T-cell (primary cell): Measurements from ENCODE around the gene NEGR1. TPM values are rescaled to one million over a fixed set of nuclear protein-coding genes. Genes with fewer than 3 reads are reported as not detected.

Experiments
- ATAC-seq, 4 experiments: fragments of 200-7000 bp in 3 of 4; fragments of 150-1000 bp in 1 of 4; cut with Tn5 transposase; replicated peaks in 1 of 4; 1 replicate in 3 of 4; 2 replicates in 1 of 4; pipeline ENCODE4 v1.10.0; 2021; ENCODE audit warnings: moderate library complexity in 3 of 4, mild to moderate bottlenecking in 2 of 4, moderate number of reproducible peaks in 1 of 4
- CTCF ChIA-PET, 2 donors: fragments of 300-600 bp; sonication (Branson Sonifier 250); formaldehyde crosslinking; loops; one replicate each; lab custom pipeline; 2022; ENCODE audit warnings: antibody characterized with exemption in 2 of 2; lab: Charles Lee
- POLR2A ChIA-PET, 2 donors: fragments of 300-600 bp; sonication (Branson Sonifier 250); formaldehyde crosslinking; loops; one replicate each; lab custom pipeline; 2022; ENCODE audit warnings: antibody characterized with exemption in 2 of 2; lab: Charles Lee
- DNase-seq, 35 experiments: peaks; one replicate each; pipeline versions ENCODE4 v3.0.0 to v3.0.0-alpha.2; 2013 to 2023
- H3K27ac ChIP-seq: one replicate; pipeline ENCODE4 v1.5.1; 2013; ENCODE audit warnings: low read length
- H3K27me3 ChIP-seq, 2 experiments: replicated peaks in 1 of 2; 1 replicate in 1 of 2; 2 replicates in 1 of 2; pipeline versions ENCODE4 v1.6.1 to v1.7.0; 2013; ENCODE audit warnings: low read length in 1 of 2, mixed read lengths in 1 of 2; ENCODE audit not compliant: control insufficient read depth in 2 of 2, insufficient read depth in 2 of 2; ENCODE audit errors: extremely low read depth in 1 of 2
- H3K36me3 ChIP-seq, 2 donors: 1 replicate in 1 of 2; 2 replicates in 1 of 2; pipeline versions ENCODE4 v1.6.1 to v1.7.0; 2013; ENCODE audit warnings: low read length in 1 of 2; ENCODE audit not compliant: control insufficient read depth in 2 of 2, insufficient read depth in 1 of 2; ENCODE audit errors: extremely low read depth in 1 of 2
- H3K4me1 ChIP-seq, 2 experiments: 1 replicate in 1 of 2; 2 replicates in 1 of 2; pipeline versions ENCODE4 v1.6.1 to v1.7.0; 2013; ENCODE audit warnings: low read length in 2 of 2, mixed read lengths in 1 of 2; ENCODE audit not compliant: insufficient read depth in 2 of 2, control insufficient read depth in 1 of 2; ENCODE audit errors: extremely low read depth in 1 of 2
- H3K4me3 ChIP-seq, 2 donors: 1 replicate in 1 of 2; 2 replicates in 1 of 2; pipeline versions ENCODE4 v1.5.1 to v1.7.0; 2013; ENCODE audit warnings: mild to moderate bottlenecking in 2 of 2, low read length in 1 of 2, moderate library complexity in 1 of 2; ENCODE audit not compliant: control insufficient read depth in 1 of 2; ENCODE audit errors: extremely low read depth in 1 of 2
- H3K9me3 ChIP-seq: 2 replicates; pipeline ENCODE4 v1.7.0; 2013
- H3K27ac Mint-ChIP-seq, 2 donors: one replicate each; pipeline ENCODE4 v1.8.0; 2020 to 2021; ENCODE audit warnings: mild to moderate bottlenecking in 2 of 2, mixed read lengths in 2 of 2
- H3K27me3 Mint-ChIP-seq, 2 donors: one replicate each; pipeline ENCODE4 v1.8.0; 2021 to 2022; ENCODE audit warnings: mixed read lengths in 2 of 2
- H3K36me3 Mint-ChIP-seq: one replicate; pipeline ENCODE4 v1.8.0; 2021; ENCODE audit warnings: mixed read lengths
- H3K4me1 Mint-ChIP-seq, 3 donors: one replicate each; pipeline ENCODE4 v1.8.0; 2020 to 2022; ENCODE audit warnings: mixed read lengths in 3 of 3, mild to moderate bottlenecking in 1 of 3
- H3K4me3 Mint-ChIP-seq, 3 donors: one replicate each; pipeline ENCODE4 v1.8.0; 2020 to 2022; ENCODE audit warnings: mild to moderate bottlenecking in 3 of 3, mixed read lengths in 3 of 3, moderate library complexity in 3 of 3
- H3K9me3 Mint-ChIP-seq, 3 donors: one replicate each; pipeline ENCODE4 v1.8.0; 2020 to 2022; ENCODE audit warnings: mixed read lengths in 3 of 3
- WGBS: methylation state at CpG from one replicate; pipeline ENCODE4 v1.1.5; 2013; ENCODE audit warnings: missing lambda C conversion rate; ENCODE audit not compliant: insufficient coverage; 5-methylcytosine and 5-hydroxymethylcytosine counted together
- total RNA-seq, 35 experiments: library from RNA in 6 of 35; stranded (reverse) in 6 of 35; fragments of 120-200 nt in 1 of 35; gene quantifications; one replicate each; pipeline versions ENCODE4 v1.2.1 to v1.2.4 and lab custom pipeline; 2013 to 2026

Gene NEGR1
- total RNA-seq, 5 donors from 2014 or later (not counting 1 experiment from before 2014, with no cell fraction given) = 0.05 to 0.26 (median 0.14) TPM; not detected in 1

DNA sequence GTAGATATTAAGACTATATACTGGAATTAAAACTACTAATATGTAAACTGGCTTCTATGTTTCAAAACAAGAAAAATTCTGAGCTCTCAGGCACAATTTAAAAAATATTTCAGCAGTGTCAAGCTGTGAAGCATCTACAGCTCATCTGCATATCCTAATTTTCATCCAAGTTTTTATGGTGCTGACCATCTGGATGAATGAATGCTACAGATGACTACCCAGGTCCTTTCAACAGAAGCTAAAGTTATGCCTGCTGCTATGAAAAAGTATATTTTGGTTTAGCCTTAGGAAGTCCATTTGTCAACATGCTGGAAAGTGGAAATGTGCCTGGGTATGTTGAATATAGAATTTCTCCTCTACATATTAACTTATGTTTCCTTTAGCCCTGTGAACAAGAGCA is 206.9 kb downstream of the NEGR1 start:
- H3K27ac Mint-ChIP-seq = no peak overlapping the region
- CTCF ChIA-PET = no interaction called here
- H3K4me1 ChIP-seq = no peaks in the 10 kb centered on the region
- H3K36me3 ChIP-seq = no peaks in the 10 kb centered on the region
- H3K4me3 ChIP-seq = no peak overlapping the region
- no peaks in the 10 kb centered on the region for H3K27me3 ChIP-seq
- no peaks in the 10 kb centered on the region for H3K9me3 ChIP-seq
- H3K4me3 Mint-ChIP-seq = no peak overlapping the region
- DNase-seq (no peak), ATAC-seq (no peak)
- H3K27ac ChIP-seq = no peak overlapping the region
- no peaks in the 10 kb centered on the region for H3K36me3 Mint-ChIP-seq
- POLR2A ChIA-PET = no interaction called here
- H3K27me3 Mint-ChIP-seq = no peaks in the 10 kb centered on the region
- peaks cover 0 to 10% (median 0%) of the 10 kb centered on the region in 3 donors for H3K9me3 Mint-ChIP-seq
- no peaks in the 10 kb centered on the region for H3K4me1 Mint-ChIP-seq

DNA sequence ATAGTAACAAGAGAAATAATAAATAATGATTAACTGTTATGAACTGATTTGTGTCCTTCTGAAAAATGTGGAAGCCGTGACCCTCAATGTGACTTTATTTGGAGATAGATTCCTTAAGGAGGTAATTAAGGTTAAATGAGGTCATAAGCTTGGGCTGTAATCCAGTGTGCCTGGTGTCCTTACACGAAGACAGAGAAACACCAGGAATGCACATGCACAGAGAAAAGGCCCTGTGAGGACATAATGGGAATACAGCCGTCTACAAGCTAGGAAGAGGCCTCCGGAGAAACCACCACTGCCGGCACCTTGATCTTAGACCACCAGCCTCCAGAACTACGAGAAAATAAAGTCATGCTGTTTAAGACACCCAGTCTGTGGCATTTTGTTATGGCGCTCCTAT is 215.9 kb downstream of the NEGR1 start:
- no peak overlapping the region for H3K4me3 Mint-ChIP-seq

DNA sequence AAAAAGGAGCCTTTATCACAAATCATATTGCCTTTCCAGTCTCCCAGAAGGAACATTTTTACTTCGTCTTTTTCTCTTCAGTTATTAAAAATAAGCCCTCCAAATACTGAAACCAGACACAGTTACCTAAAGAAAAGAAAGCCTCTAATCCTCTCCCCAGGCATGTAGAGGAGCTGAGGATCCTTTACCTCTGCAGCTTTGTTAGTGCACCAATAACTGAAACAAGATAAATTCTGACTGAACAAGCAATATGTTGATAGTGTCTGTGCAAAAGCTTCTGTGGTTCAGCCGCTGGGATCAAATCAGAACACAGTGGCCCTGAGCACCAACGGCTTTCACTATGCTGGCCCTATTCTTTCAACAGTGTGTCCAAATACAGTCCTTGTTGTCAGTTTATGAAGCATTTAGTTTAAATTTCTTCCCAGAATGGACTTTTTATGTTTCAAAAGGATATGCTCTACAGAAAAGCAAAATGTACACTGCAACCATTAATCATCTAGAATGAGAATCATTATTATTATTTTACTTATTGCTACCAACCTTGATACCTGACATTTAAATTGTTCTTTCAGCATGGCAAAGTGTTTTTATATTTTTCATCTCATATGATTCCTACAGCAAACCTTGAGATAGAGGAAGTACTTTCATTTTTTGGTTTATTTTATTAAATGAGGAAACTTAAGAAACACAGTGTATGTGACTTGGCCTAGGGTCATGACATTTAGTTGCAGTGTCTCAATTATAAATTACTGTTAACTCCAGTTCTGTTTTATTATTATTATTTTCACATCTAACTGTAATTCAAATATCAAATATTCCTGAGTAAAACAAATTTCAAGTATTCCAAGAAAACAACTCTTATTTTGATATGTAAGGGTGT is 217.9 kb downstream of the NEGR1 start:
- CTCF ChIA-PET = no interaction called here
- no peak overlapping the region for H3K27ac Mint-ChIP-seq
- Histone ChIP-seq H3K4me3 (no peak overlapping the region), H3K27me3 (no peaks in the 10 kb centered on the region), H3K36me3 (no peaks in the 10 kb centered on the region), H3K27ac (no peak overlapping the region), H3K9me3 (no peaks in the 10 kb centered on the region), H3K4me1 (no peaks in the 10 kb centered on the region)
- POLR2A ChIA-PET = no interaction called here
- no peaks in the 10 kb centered on the region for H3K4me1 Mint-ChIP-seq
- no peaks in the 10 kb centered on the region for H3K36me3 Mint-ChIP-seq
- DNase-seq (no peak), ATAC-seq (no peak)
- peaks cover 0 to 2% (median 0%) of the 10 kb centered on the region in 3 donors for H3K9me3 Mint-ChIP-seq
- H3K4me3 Mint-ChIP-seq = no peak overlapping the region
- no peaks in the 10 kb centered on the region for H3K27me3 Mint-ChIP-seq
- WGBS = 100% methylated on average over 1 of the region's 3 CpGs

More for the DNA sequence above, 215.9 kb downstream of the NEGR1 start:
- H3K27ac ChIP-seq = no peak overlapping the region
- Mint-ChIP-seq H3K36me3 (no peaks in the 10 kb centered on the region), H3K4me1 (no peaks in the 10 kb centered on the region), H3K9me3 (peaks cover 0 to 6% (median 0%) of the 10 kb centered on the region in 3 donors), H3K27ac (no peak overlapping the region), H3K27me3 (no peaks in the 10 kb centered on the region)
- H3K4me1 ChIP-seq = no peaks in the 10 kb centered on the region
- H3K9me3 ChIP-seq = no peaks in the 10 kb centered on the region
- 65% methylated on average over 3 of the region's 7 CpGs for WGBS
- no peaks in the 10 kb centered on the region for H3K27me3 ChIP-seq
- no peak for DNase-seq
- H3K4me3 ChIP-seq = no peak overlapping the region
- ATAC-seq = no peak
- no peaks in the 10 kb centered on the region for H3K36me3 ChIP-seq
- POLR2A ChIA-PET = no interaction called here
- CTCF ChIA-PET = no interaction called here

DNA sequence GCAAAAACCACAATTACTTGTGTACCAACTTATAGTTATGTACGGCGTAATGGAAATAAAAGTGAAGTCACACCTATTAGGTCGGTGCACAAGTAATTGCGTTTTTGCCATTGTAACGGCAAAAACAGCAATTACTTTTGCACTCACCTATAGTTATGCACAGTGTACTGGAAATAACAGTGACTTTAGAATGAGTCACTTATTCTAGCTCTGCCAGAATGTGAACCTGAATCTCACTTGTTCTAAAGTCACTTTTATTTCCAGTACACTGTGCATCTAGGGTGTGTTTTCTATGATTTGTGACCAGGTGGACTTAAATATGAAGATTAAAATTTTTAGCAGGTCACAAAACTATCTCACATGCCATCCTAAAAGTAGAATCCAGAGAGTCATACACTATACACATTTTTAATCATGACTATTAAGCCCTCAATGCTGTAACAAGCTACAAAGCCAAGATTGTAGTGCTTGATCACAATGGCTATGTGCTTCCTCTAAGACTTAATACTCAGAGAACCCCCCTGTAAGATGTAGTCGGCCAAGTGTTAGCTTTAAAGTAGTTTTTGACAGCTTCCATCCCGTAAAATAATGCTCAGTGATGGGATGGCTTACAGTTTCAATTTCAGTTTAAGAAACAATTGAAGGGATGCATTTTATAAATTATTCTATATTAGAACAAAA is 218.8 kb downstream of the NEGR1 start:
- H3K4me1 Mint-ChIP-seq = no peaks in the 10 kb centered on the region

DNA sequence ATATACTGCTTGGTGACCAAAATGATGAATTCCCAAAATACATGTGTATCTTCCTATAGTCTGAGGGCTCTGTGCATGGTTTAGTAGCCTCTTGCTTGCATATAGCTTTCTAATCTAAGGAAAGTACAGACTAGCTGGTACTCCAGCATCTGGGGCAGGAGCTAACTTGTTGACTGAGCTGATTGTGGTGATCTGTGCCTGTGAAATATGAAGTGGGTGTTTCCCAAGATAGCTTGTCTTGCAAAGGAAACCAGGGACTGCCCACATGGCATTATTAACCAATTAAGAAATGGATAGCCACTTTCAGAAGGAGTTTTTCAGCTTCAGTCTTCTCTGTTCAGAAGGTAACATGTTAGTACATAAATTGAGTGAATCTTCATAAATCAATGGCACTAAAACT is 219.8 kb downstream of the NEGR1 start:
- H3K27me3 ChIP-seq = no peaks in the 10 kb centered on the region
- H3K27ac ChIP-seq = no peak overlapping the region
- POLR2A ChIA-PET = no interaction called here
- H3K4me1 Mint-ChIP-seq = no peaks in the 10 kb centered on the region
- no peaks in the 10 kb centered on the region for H3K36me3 ChIP-seq
- CTCF ChIA-PET = no interaction called here
- no peaks in the 10 kb centered on the region for H3K27me3 Mint-ChIP-seq
- no peak for ATAC-seq
- no peak overlapping the region for H3K4me3 ChIP-seq
- no peak for DNase-seq
- H3K4me3 Mint-ChIP-seq = no peak overlapping the region
- H3K4me1 ChIP-seq = no peaks in the 10 kb centered on the region
- no peak overlapping the region for H3K27ac Mint-ChIP-seq
- H3K9me3 ChIP-seq = no peaks in the 10 kb centered on the region
- H3K36me3 Mint-ChIP-seq = no peaks in the 10 kb centered on the region
- H3K9me3 Mint-ChIP-seq = peaks cover 0 to 3% (median 0%) of the 10 kb centered on the region in 3 donors

More for the DNA sequence above, 218.8 kb downstream of the NEGR1 start:
- no peak overlapping the region for H3K27ac Mint-ChIP-seq
- ChIA-PET POLR2A (no interaction called here), CTCF (interaction anchor here in 1 of 2 donors (0.7 kb wide), 1 partner anchor 41 kb away, joined by 3 read pairs; no protein-coding TSS in a partner anchor)
- no peak for DNase-seq
- H3K4me3 Mint-ChIP-seq = no peak overlapping the region
- H3K4me1 ChIP-seq = no peaks in the 10 kb centered on the region
- H3K9me3 Mint-ChIP-seq = peaks cover 0 to 3% (median 0%) of the 10 kb centered on the region in 3 donors
- no peaks in the 10 kb centered on the region for H3K36me3 Mint-ChIP-seq
- no peak overlapping the region for H3K27ac ChIP-seq
- H3K9me3 ChIP-seq = no peaks in the 10 kb centered on the region
- no peaks in the 10 kb centered on the region for H3K27me3 ChIP-seq
- no peak overlapping the region for H3K4me3 ChIP-seq
- WGBS = no CpG with 5 or more reads among the region's 7 CpGs
- H3K27me3 Mint-ChIP-seq = no peaks in the 10 kb centered on the region
- no peaks in the 10 kb centered on the region for H3K36me3 ChIP-seq
- ATAC-seq = no peak

DNA sequence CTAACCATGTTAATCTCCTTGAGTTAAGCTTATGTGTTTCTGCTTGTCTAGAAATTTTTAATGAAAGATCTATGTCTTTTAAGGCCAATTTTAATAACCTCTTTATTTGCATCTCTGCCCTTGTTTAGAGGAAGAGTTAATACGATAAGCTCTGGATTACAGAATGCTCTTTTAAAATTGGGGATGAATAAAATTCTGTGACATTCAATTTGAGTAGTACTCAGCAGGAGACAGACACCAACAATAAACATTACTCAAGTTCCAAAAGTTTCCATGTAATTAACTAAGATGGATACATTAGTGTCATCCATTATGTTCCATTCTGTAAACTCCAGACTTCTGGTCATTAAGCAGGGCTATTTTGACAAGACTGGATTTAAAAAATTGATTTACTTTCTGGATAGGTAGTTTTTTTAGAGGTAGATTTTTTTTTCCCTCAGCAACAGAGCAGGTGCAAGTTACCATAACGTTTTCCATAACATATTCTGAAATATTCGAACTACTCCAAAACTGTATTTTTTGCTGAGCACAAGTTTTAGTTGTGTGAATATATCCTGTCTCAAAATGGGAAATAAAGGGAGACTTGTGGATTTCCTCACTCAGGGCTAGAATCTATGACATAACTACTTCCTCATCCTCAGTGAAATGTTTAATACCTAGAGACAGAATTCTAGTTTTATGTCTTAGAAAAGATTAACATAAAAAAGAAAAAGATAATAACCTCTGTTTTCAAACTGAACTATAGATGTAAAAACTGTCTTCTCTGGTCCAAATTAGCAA is 221.7 kb downstream of the NEGR1 start:
- Histone ChIP-seq H3K27me3 (no peaks in the 10 kb centered on the region), H3K27ac (no peak overlapping the region), H3K4me3 (no peak overlapping the region), H3K4me1 (no peaks in the 10 kb centered on the region), H3K36me3 (no peaks in the 10 kb centered on the region), H3K9me3 (no peaks in the 10 kb centered on the region)
- no peak overlapping the region for H3K4me3 Mint-ChIP-seq
- CTCF ChIA-PET = no interaction called here
- ATAC-seq = no peak
- peaks cover 0 to 3% (median 0%) of the 10 kb centered on the region in 3 donors for H3K9me3 Mint-ChIP-seq
- H3K27ac Mint-ChIP-seq = no peak overlapping the region
- no peaks in the 10 kb centered on the region for H3K36me3 Mint-ChIP-seq
- H3K27me3 Mint-ChIP-seq = no peaks in the 10 kb centered on the region
- WGBS = no CpG with 5 or more reads among the region's 3 CpGs
- POLR2A ChIA-PET = no interaction called here
- H3K4me1 Mint-ChIP-seq = no peaks in the 10 kb centered on the region
- no peak for DNase-seq
